H1 (cell line): ENCODE measurements around the gene FKBP10. TPM values are rescaled to one million over a fixed set of nuclear protein-coding genes. Genes with fewer than 3 reads are reported as not detected.

ENCODE experiments used
- polyA plus RNA-seq, 7 experiments: library from polyadenylated mRNA; depleted of rRNA in 3 of 7; stranded (reverse) in 5 of 7; unstranded in 2 of 7; fragments of >200 nt in 5 of 7; fragments of 200-250 nt in 2 of 7; gene quantifications; 1 replicate in 5 of 7; 2 replicates in 1 of 7; 4 replicates in 1 of 7; pipeline versions ENCODE4 v1.2.1 to v1.2.3, GENCODE V29; 2011 to 2013; ENCODE audit warnings: missing spikeins in 2 of 7, mixed read lengths in 2 of 7
- total RNA-seq: library from RNA; stranded (reverse); fragmentation: NEBNext Ultra II Directional; extraction: Animal tissue kit (Norgen Biotek cat#: 25700); gene quantifications from 2 replicates; pipeline ENCODE4 v1.2.1, GENCODE V29; 2021
- TF ChIP-seq, protein P1 (sequence below), 3 experiments: IDR thresholded peaks; 1 replicate in 2 of 3; 2 replicates in 1 of 3; pipeline versions ENCODE4 v1.5.1 to v1.6.1; 2011; ENCODE audit warnings: low read length in 3 of 3, mild to moderate bottlenecking in 3 of 3, inconsistent platforms in 2 of 3, low read depth in 1 of 3, moderate library complexity in 1 of 3; ENCODE audit not compliant: insufficient read depth in 1 of 3; ENCODE audit errors: control extremely low read depth in 1 of 3
- TF ChIP-seq, protein P2 (sequence below): fragments of 300-600 bp; sonication (generic); IDR thresholded peaks from 2 replicates; pipeline ENCODE4 v1.7.1; 2012; ENCODE audit warnings: low read length, moderate library complexity, mild to moderate bottlenecking, inconsistent platforms; ENCODE audit not compliant: insufficient replicate concordance

The FKBP10 gene
- total and polyA plus RNA-seq, 2 of the 8 experiments (the other 6 are each of a cell fraction or from before 2014, with no cell fraction given) = 173 to 283 TPM

DNA sequence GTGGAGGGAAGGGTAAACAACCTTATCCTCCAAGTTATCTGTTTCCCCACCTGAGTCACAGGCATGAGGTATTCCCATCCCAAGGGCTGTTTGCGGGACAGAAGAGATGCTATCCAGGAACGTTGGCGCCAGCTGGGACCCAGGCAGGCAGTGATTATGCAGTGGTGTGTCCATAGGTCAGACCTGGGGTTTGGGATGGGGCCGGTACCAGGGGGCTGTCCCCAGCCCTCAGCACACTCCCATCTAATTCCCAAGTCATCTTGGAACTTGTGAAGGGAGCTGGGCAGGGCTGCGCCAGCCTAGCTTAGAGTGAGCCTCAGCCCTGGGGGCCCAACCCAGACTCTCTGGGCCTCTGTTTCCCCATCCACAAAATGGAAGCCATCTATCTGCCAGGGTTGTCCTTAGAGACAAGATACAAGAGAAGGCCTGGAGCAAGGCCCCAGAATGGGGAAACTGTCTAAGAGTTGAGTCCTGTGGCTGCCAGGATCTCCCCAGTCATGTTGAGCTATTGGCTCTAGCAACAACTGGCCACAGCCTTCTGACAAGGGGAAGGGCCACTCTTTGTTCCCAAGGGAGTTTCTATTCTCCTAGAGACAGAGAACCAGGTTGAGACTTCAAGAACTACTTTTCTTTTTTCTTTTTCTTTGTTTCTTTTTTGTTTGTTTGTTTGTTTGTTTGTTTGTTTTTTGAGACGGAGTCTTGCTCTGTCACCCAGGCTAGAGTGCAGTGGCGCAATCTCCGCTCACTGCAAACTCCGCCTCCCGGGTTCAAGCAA is 16.5 kb upstream of the FKBP10 start (continued):
- TF ChIP-seq, protein P1, sequence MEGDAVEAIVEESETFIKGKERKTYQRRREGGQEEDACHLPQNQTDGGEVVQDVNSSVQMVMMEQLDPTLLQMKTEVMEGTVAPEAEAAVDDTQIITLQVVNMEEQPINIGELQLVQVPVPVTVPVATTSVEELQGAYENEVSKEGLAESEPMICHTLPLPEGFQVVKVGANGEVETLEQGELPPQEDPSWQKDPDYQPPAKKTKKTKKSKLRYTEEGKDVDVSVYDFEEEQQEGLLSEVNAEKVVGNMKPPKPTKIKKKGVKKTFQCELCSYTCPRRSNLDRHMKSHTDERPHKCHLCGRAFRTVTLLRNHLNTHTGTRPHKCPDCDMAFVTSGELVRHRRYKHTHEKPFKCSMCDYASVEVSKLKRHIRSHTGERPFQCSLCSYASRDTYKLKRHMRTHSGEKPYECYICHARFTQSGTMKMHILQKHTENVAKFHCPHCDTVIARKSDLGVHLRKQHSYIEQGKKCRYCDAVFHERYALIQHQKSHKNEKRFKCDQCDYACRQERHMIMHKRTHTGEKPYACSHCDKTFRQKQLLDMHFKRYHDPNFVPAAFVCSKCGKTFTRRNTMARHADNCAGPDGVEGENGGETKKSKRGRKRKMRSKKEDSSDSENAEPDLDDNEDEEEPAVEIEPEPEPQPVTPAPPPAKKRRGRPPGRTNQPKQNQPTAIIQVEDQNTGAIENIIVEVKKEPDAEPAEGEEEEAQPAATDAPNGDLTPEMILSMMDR (IDR thresholded peaks at IDR 0.05; ENCODE audit: control extremely low read depth in 1 of 3, insufficient read depth in 1 of 3, low read depth in 1 of 3, low read length in 3 of 3) = no peak
- TF ChIP-seq, protein P2, sequence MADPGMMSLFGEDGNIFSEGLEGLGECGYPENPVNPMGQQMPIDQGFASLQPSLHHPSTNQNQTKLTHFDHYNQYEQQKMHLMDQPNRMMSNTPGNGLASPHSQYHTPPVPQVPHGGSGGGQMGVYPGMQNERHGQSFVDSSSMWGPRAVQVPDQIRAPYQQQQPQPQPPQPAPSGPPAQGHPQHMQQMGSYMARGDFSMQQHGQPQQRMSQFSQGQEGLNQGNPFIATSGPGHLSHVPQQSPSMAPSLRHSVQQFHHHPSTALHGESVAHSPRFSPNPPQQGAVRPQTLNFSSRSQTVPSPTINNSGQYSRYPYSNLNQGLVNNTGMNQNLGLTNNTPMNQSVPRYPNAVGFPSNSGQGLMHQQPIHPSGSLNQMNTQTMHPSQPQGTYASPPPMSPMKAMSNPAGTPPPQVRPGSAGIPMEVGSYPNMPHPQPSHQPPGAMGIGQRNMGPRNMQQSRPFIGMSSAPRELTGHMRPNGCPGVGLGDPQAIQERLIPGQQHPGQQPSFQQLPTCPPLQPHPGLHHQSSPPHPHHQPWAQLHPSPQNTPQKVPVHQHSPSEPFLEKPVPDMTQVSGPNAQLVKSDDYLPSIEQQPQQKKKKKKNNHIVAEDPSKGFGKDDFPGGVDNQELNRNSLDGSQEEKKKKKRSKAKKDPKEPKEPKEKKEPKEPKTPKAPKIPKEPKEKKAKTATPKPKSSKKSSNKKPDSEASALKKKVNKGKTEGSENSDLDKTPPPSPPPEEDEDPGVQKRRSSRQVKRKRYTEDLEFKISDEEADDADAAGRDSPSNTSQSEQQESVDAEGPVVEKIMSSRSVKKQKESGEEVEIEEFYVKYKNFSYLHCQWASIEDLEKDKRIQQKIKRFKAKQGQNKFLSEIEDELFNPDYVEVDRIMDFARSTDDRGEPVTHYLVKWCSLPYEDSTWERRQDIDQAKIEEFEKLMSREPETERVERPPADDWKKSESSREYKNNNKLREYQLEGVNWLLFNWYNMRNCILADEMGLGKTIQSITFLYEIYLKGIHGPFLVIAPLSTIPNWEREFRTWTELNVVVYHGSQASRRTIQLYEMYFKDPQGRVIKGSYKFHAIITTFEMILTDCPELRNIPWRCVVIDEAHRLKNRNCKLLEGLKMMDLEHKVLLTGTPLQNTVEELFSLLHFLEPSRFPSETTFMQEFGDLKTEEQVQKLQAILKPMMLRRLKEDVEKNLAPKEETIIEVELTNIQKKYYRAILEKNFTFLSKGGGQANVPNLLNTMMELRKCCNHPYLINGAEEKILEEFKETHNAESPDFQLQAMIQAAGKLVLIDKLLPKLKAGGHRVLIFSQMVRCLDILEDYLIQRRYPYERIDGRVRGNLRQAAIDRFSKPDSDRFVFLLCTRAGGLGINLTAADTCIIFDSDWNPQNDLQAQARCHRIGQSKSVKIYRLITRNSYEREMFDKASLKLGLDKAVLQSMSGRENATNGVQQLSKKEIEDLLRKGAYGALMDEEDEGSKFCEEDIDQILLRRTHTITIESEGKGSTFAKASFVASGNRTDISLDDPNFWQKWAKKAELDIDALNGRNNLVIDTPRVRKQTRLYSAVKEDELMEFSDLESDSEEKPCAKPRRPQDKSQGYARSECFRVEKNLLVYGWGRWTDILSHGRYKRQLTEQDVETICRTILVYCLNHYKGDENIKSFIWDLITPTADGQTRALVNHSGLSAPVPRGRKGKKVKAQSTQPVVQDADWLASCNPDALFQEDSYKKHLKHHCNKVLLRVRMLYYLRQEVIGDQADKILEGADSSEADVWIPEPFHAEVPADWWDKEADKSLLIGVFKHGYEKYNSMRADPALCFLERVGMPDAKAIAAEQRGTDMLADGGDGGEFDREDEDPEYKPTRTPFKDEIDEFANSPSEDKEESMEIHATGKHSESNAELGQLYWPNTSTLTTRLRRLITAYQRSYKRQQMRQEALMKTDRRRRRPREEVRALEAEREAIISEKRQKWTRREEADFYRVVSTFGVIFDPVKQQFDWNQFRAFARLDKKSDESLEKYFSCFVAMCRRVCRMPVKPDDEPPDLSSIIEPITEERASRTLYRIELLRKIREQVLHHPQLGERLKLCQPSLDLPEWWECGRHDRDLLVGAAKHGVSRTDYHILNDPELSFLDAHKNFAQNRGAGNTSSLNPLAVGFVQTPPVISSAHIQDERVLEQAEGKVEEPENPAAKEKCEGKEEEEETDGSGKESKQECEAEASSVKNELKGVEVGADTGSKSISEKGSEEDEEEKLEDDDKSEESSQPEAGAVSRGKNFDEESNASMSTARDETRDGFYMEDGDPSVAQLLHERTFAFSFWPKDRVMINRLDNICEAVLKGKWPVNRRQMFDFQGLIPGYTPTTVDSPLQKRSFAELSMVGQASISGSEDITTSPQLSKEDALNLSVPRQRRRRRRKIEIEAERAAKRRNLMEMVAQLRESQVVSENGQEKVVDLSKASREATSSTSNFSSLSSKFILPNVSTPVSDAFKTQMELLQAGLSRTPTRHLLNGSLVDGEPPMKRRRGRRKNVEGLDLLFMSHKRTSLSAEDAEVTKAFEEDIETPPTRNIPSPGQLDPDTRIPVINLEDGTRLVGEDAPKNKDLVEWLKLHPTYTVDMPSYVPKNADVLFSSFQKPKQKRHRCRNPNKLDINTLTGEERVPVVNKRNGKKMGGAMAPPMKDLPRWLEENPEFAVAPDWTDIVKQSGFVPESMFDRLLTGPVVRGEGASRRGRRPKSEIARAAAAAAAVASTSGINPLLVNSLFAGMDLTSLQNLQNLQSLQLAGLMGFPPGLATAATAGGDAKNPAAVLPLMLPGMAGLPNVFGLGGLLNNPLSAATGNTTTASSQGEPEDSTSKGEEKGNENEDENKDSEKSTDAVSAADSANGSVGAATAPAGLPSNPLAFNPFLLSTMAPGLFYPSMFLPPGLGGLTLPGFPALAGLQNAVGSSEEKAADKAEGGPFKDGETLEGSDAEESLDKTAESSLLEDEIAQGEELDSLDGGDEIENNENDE = no peak
